Naive B cell (primary cell): ENCODE results near the gene NAV2. TPM values are rescaled to one million over a fixed set of nuclear protein-coding genes. Genes with fewer than 3 reads are reported as not detected.

Source experiments
- ATAC-seq, 2 donors: fragments of 150-1000 bp; cut with Tn5 transposase; 2 replicates each; pipeline ENCODE4 v1.10.0; 2021; ENCODE audit warnings: low read depth in 2 of 2, mild to moderate bottlenecking in 2 of 2, moderate library complexity in 2 of 2
- DNase-seq: peaks from one replicate; pipeline ENCODE4 v3.0.0; 2022
- H3K27ac Mint-ChIP-seq, 6 donors: one replicate each; pipeline ENCODE4 v1.8.0; 2020 to 2022; ENCODE audit warnings: mild to moderate bottlenecking in 6 of 6, mixed read lengths in 6 of 6, moderate library complexity in 5 of 6, inconsistent platforms in 2 of 6
- H3K27me3 Mint-ChIP-seq, 3 donors: one replicate each; pipeline ENCODE4 v1.8.0; 2021 to 2022; ENCODE audit warnings: mixed read lengths in 3 of 3, mild to moderate bottlenecking in 1 of 3
- H3K36me3 Mint-ChIP-seq, 2 donors: one replicate each; pipeline ENCODE4 v1.8.0; 2020 to 2022; ENCODE audit warnings: mixed read lengths in 2 of 2, inconsistent platforms in 1 of 2, mild to moderate bottlenecking in 1 of 2
- H3K4me1 Mint-ChIP-seq, 3 donors: one replicate each; pipeline ENCODE4 v1.8.0; 2020 to 2022; ENCODE audit warnings: mixed read lengths in 3 of 3, inconsistent platforms in 1 of 3, mild to moderate bottlenecking in 1 of 3, moderate library complexity in 1 of 3
- H3K4me3 Mint-ChIP-seq, 8 donors: one replicate each; pipeline ENCODE4 v1.8.0; 2020 to 2022; ENCODE audit warnings: mild to moderate bottlenecking in 8 of 8, mixed read lengths in 8 of 8, moderate library complexity in 8 of 8, inconsistent platforms in 2 of 8
- H3K9me3 Mint-ChIP-seq, 7 donors: one replicate each; pipeline ENCODE4 v1.8.0; 2020 to 2022; ENCODE audit warnings: mixed read lengths in 7 of 7, mild to moderate bottlenecking in 5 of 7, inconsistent platforms in 2 of 7, moderate library complexity in 1 of 7
- polyA plus RNA-seq, 6 donors: library from polyadenylated mRNA; unstranded; fragments of 300-500 nt; fragmentation: Illumina TruSeq; gene quantifications; one replicate each; pipeline ENCODE4 v1.2.3, GENCODE V29; 2021; ENCODE audit warnings: low read depth in 6 of 6

The NAV2 gene
- polyA plus RNA-seq, 6 donors from 2014 or later: 0.90 to 3.2 (median 0.94) TPM; not detected in 3

DNA sequence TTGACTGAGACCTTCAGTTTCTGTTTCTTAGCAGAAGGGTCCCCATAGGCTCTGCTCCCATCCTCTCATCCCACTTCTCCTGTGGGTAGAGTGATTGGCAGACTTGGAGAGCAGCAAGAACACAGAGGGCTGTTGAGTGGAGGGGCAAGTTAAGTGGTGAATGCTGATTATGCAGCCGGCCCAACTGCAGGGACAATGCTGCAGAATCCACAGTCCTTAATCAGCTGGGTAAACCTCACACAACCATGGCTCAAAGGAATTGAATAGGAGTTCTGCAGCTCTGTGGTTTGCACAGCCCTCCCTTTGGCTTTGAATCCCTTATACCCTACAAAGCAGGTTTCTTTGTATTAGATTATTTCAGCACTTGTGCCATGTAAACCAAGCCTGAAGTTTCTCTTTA lies 161.1 kb downstream of the NAV2 start:
- H3K4me3 Mint-ChIP-seq: no peak overlapping the region
- ATAC-seq: no peak

GRCh38 chr11:19874266-19874665 lies 161.6 kb downstream of the NAV2 start:
- ATAC-seq (no peak), DNase-seq (no peak)
- peaks cover 0 to 6% of the 10 kb centered on the region in 2 donors for H3K36me3 Mint-ChIP-seq
- H3K27me3 Mint-ChIP-seq: no peaks in the 10 kb centered on the region
- peaks cover 0 to 4% (median 0%) of the 10 kb centered on the region in 3 donors for H3K4me1 Mint-ChIP-seq
- no peak overlapping the region for H3K27ac Mint-ChIP-seq
- no peak overlapping the region for H3K4me3 Mint-ChIP-seq
- no peaks in the 10 kb centered on the region for H3K9me3 Mint-ChIP-seq

More for the DNA sequence above, 161.1 kb downstream of the NAV2 start:
- no peak for DNase-seq
- H3K27ac Mint-ChIP-seq: no peak overlapping the region
- no peaks in the 10 kb centered on the region for H3K9me3 Mint-ChIP-seq
- peaks cover 0 to 4% (median 0%) of the 10 kb centered on the region in 3 donors for H3K4me1 Mint-ChIP-seq
- no peaks in the 10 kb centered on the region for H3K27me3 Mint-ChIP-seq
- peaks cover 0 to 6% of the 10 kb centered on the region in 2 donors for H3K36me3 Mint-ChIP-seq

DNA sequence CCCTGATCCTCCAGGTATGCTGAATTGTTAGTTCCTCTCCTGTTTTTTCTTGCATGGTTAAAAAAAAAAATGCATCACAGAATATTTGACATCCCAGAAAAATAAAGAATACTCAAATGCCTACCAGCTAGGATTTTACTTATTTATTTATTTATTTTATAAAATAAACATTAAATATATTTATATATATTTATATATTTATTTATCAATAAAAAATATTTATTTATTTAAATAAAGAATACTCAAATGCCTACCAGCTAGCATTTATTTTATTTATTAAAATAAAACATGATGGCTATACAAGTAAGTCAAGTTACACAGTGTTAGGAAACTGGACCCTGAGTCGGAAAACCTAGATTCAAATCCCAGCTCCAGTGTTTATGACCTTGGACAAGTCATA lies 164.1 kb downstream of the NAV2 start:
- Mint-ChIP-seq H3K27me3 (peaks cover 0 to 5% (median 3%) of the 10 kb centered on the region in 3 donors), H3K4me1 (peaks cover 0 to 2% (median 0%) of the 10 kb centered on the region in 3 donors), H3K36me3 (peaks cover 0 to 2% of the 10 kb centered on the region in 2 donors), H3K27ac (no peak overlapping the region), H3K9me3 (peaks cover 0 to 3% (median 0%) of the 10 kb centered on the region in 7 donors), H3K4me3 (no peak overlapping the region)
- DNase-seq (no peak), ATAC-seq (no peak)

DNA sequence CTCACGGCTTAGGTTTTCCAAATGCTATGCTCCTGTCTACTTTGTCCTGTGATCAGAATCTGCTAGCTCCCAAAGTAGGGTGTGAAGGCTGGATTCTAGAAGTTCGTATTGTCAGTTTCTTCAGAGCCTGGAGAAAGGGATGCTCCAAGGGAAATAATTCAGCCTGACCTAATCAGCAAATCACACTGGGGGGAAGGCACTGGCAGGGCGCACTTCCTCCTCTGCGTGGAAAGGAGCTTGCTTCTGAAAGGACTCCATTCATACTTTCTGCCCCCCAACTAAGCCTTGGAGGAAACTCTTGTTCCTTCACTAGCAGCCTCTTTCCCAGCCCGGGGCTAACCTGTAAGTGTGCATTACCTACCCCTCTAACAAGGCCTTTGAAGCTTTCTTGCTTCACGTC lies 165.9 kb downstream of the NAV2 start:
- Mint-ChIP-seq H3K4me3 (no peak overlapping the region), H3K9me3 (peaks cover 0 to 4% (median 0%) of the 10 kb centered on the region in 7 donors), H3K36me3 (no peaks in the 10 kb centered on the region), H3K27ac (no peak overlapping the region), H3K27me3 (peaks cover 0 to 5% (median 3%) of the 10 kb centered on the region in 3 donors), H3K4me1 (no peaks in the 10 kb centered on the region)
- no peak for ATAC-seq
- DNase-seq: no peak

- H3K27ac Mint-ChIP-seq: no peak overlapping the region
- no peaks in the 10 kb centered on the region for H3K4me1 Mint-ChIP-seq
- no peak overlapping the region for H3K4me3 Mint-ChIP-seq
- peaks cover 0 to 5% (median 3%) of the 10 kb centered on the region in 3 donors for H3K27me3 Mint-ChIP-seq
- ATAC-seq (no peak), DNase-seq (no peak)
- H3K9me3 Mint-ChIP-seq: peaks cover 0 to 4% (median 0%) of the 10 kb centered on the region in 7 donors
- H3K36me3 Mint-ChIP-seq: no peaks in the 10 kb centered on the region
Observed at GRCh38 chr11:19879307-19880087, 166.9 kb downstream of the NAV2 start.

- H3K4me1 Mint-ChIP-seq: no peaks in the 10 kb centered on the region
- no peaks in the 10 kb centered on the region for H3K36me3 Mint-ChIP-seq
- no peak overlapping the region for H3K27ac Mint-ChIP-seq
- DNase-seq (no peak), ATAC-seq (no peak)
- H3K9me3 Mint-ChIP-seq: peaks cover 0 to 4% (median 0%) of the 10 kb centered on the region in 7 donors
- no peak overlapping the region for H3K4me3 Mint-ChIP-seq
- peaks cover 0 to 5% (median 5%) of the 10 kb centered on the region in 3 donors for H3K27me3 Mint-ChIP-seq
Observed at GRCh38 chr11:19880088-19880345, 167.4 kb downstream of the NAV2 start.

GRCh38 chr11:19881177-19881576 lies 168.5 kb downstream of the NAV2 start:
- ATAC-seq (no peak), DNase-seq (no peak)
- H3K27ac Mint-ChIP-seq: peak overlapping the region in 1 of 6 donors; percentile 1
- peaks cover 0 to 8% (median 5%) of the 10 kb centered on the region in 3 donors for H3K27me3 Mint-ChIP-seq
- no peaks in the 10 kb centered on the region for H3K4me1 Mint-ChIP-seq
- no peaks in the 10 kb centered on the region for H3K36me3 Mint-ChIP-seq
- H3K9me3 Mint-ChIP-seq: peaks cover 0 to 4% (median 0%) of the 10 kb centered on the region in 7 donors
- H3K4me3 Mint-ChIP-seq: no peak overlapping the region

DNA sequence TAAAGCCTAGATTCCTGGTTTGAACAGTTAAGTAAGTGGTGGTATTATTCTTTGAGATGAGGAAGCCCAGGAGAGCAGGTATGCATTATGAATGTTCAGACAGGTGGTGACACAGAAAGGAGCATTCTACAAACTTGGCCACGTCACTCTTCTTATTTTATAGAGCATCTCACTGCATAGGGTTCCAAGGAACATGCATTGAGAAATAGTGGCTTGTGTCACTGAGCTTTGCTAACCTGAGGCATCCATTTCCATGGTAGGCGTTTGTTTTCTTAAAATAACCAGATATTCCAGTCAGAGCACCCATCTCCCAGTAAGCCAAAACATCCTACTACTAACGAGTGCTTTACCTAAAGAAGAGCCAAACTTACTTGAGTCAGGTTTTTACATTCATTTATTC lies 169.7 kb downstream of the NAV2 start:
- Mint-ChIP-seq H3K9me3 (peaks cover 0 to 4% (median 0%) of the 10 kb centered on the region in 7 donors), H3K36me3 (no peaks in the 10 kb centered on the region), H3K27ac (no peak overlapping the region)

DNA sequence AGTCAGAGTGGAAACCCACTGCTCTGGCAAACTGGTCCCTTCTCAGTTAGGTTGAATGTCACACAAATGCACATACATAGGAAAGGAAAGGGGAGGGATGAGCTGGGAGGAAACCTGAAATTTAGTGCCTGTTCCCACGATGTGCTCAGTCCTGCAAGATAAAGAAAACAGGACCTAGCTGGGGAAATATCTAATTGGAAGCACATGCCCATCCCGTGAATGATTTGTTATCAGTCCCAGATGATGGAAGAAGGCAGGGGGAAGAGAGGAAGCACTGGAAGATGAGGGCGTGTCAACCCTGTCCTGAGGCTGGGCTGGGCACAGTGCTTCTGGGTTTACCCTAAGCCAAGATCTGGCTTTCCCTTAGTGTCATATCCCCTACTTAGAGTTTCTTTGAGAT lies 173.9 kb downstream of the NAV2 start:
- H3K9me3 Mint-ChIP-seq: peaks cover 0 to 4% (median 0%) of the 10 kb centered on the region in 7 donors
- DNase-seq: no peak
- H3K4me1 Mint-ChIP-seq: no peaks in the 10 kb centered on the region
- H3K4me3 Mint-ChIP-seq: no peak overlapping the region
- H3K27ac Mint-ChIP-seq: no peak overlapping the region
- no peaks in the 10 kb centered on the region for H3K36me3 Mint-ChIP-seq
- ATAC-seq: no peak
- peaks cover 0 to 4% (median 0%) of the 10 kb centered on the region in 3 donors for H3K27me3 Mint-ChIP-seq

More for the DNA sequence above, 169.7 kb downstream of the NAV2 start:
- Mint-ChIP-seq H3K27me3 (peaks cover 0 to 8% (median 5%) of the 10 kb centered on the region in 3 donors), H3K4me3 (no peak overlapping the region), H3K4me1 (no peaks in the 10 kb centered on the region)
- ATAC-seq: no peak
- DNase-seq: no peak

GRCh38 chr11:19887842-19888241 lies 175.2 kb downstream of the NAV2 start:
- Mint-ChIP-seq H3K4me3 (no peak overlapping the region), H3K27me3 (peaks cover 0 to 4% (median 0%) of the 10 kb centered on the region in 3 donors), H3K36me3 (no peaks in the 10 kb centered on the region), H3K4me1 (no peaks in the 10 kb centered on the region), H3K9me3 (peaks cover 0 to 5% (median 0%) of the 10 kb centered on the region in 7 donors), H3K27ac (peak overlapping the region in 1 of 6 donors; percentile 49)
- ATAC-seq (no peak), DNase-seq (no peak)

GRCh38 chr11:19889531-19889930 lies 176.9 kb downstream of the NAV2 start:
- Mint-ChIP-seq H3K27ac (no peak overlapping the region), H3K27me3 (peaks cover 0 to 11% (median 4%) of the 10 kb centered on the region in 3 donors), H3K36me3 (no peaks in the 10 kb centered on the region), H3K9me3 (peaks cover 0 to 5% (median 0%) of the 10 kb centered on the region in 7 donors), H3K4me1 (no peaks in the 10 kb centered on the region), H3K4me3 (no peak overlapping the region)
- DNase-seq: no peak
- ATAC-seq: no peak

DNA sequence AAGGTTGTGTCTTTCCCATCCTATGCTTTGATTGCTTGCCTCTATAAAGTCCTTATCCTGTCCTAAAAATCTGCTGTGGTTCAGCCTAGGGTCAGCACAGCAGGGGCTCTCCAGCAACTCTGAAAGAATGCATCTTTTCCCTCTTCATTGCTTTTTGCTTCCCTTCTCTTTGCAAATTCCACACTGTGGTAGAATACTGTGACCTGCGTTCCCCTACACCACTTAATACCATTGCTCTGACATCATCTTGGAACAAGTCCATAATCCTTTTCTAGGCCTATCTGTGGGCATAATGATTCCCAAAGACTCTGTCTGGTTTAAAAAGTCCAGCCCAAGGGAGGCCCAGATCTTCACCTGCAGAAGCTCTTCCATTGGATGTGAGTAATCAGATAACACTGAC lies 177.7 kb downstream of the NAV2 start:
- H3K27ac Mint-ChIP-seq: peak overlapping the region in 1 of 6 donors; percentile 66
- no peak overlapping the region for H3K4me3 Mint-ChIP-seq
- H3K27me3 Mint-ChIP-seq: peaks cover 0 to 11% (median 0%) of the 10 kb centered on the region in 3 donors
- H3K4me1 Mint-ChIP-seq: no peaks in the 10 kb centered on the region
- ATAC-seq (no peak), DNase-seq (no peak)
- H3K36me3 Mint-ChIP-seq: no peaks in the 10 kb centered on the region
- H3K9me3 Mint-ChIP-seq: peaks cover 0 to 5% (median 0%) of the 10 kb centered on the region in 7 donors

GRCh38 chr11:19891022-19891421 lies 178.4 kb downstream of the NAV2 start:
- no peaks in the 10 kb centered on the region for H3K4me1 Mint-ChIP-seq
- no peak overlapping the region for H3K27ac Mint-ChIP-seq
- no peaks in the 10 kb centered on the region for H3K36me3 Mint-ChIP-seq
- H3K4me3 Mint-ChIP-seq: no peak overlapping the region
- peaks cover 0 to 11% (median 0%) of the 10 kb centered on the region in 3 donors for H3K27me3 Mint-ChIP-seq
- ATAC-seq (no peak), DNase-seq (no peak)
- peaks cover 0 to 5% (median 0%) of the 10 kb centered on the region in 7 donors for H3K9me3 Mint-ChIP-seq

DNA sequence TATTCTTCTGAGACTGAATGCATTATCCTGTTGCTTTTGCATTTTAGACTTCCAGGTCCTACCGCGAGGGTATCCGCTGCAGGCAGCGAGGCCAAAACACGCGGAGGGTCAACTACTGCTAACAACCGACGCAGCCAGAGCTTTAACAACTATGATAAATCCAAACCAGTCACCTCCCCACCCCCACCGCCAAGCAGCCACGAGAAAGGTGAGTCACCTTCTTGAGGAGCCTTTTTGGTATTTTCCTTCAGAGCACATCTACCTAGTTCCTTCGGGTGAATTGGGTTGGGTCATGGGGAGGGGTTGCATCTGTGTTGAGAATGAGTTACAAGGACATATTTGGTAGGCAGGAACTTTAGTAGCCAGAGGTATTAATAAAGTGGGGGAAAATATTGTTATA lies 179.8 kb downstream of the NAV2 start:
- H3K4me1 Mint-ChIP-seq: no peaks in the 10 kb centered on the region
- peaks cover 0 to 5% (median 0%) of the 10 kb centered on the region in 7 donors for H3K9me3 Mint-ChIP-seq
- no peak for ATAC-seq
- no peak overlapping the region for H3K27ac Mint-ChIP-seq
- peaks cover 0 to 11% (median 0%) of the 10 kb centered on the region in 3 donors for H3K27me3 Mint-ChIP-seq
- H3K36me3 Mint-ChIP-seq: no peaks in the 10 kb centered on the region
- no peak overlapping the region for H3K4me3 Mint-ChIP-seq
- no peak for DNase-seq
